Body of pancreas (tissue), 4 donors: ENCODE measurements around the gene PREX1. TPM values are rescaled to one million over a fixed set of nuclear protein-coding genes. Genes with fewer than 3 reads are reported as not detected.

Source experiments
- ATAC-seq: fragments of 150-250 bp; one replicate; pipeline ENCODE4 v1.9.1; 2016
- DNase-seq, 4 donors: peaks; one replicate each; pipeline ENCODE4 v3.0.0-alpha.2; 2019
- H3K27ac ChIP-seq, 4 donors: fragments of 200-600 bp; sonication (generic); 1 replicate in 3 of 4; 2 replicates in 1 of 4; pipeline versions ENCODE4 v1.5.1 to v1.6.1; 2016 to 2019; ENCODE audit warnings: mild to moderate bottlenecking in 1 of 4, mixed read lengths in 1 of 4, moderate library complexity in 1 of 4
- H3K27me3 ChIP-seq, 2 donors: fragments of 200-600 bp; sonication (generic); one replicate each; pipeline ENCODE4 v1.6.0; 2016; ENCODE audit warnings: mild to moderate bottlenecking in 1 of 2
- H3K36me3 ChIP-seq, 2 donors: fragments of 200-600 bp; sonication (generic); replicated peaks in 1 of 2; 2 replicates each; pipeline ENCODE4 v1.5.1; 2016; ENCODE audit warnings: low read depth in 2 of 2; ENCODE audit not compliant: insufficient read depth in 1 of 2
- H3K4me1 ChIP-seq: fragments of 200-600 bp; sonication (generic); one replicate; pipeline ENCODE4 v1.6.0; 2016
- H3K4me3 ChIP-seq, 2 donors: fragments of 200-600 bp; sonication (generic); 1 replicate in 1 of 2; 2 replicates in 1 of 2; pipeline ENCODE4 v1.5.1; 2016 to 2019
- H3K9me3 ChIP-seq, 3 donors: fragments of 200-600 bp; sonication (generic); 1 replicate in 2 of 3; 2 replicates in 1 of 3; pipeline ENCODE4 v1.5.1; 2016
- CTCF ChIP-seq, 7 experiments: fragments of 450-650 bp in 4 of 7; fragments of 200-600 bp in 3 of 7; sonication (generic) in 3 of 7; IDR thresholded peaks; one replicate each; pipeline ENCODE4 v1.5.1; 2016 to 2019; ENCODE audit warnings: antibody characterized with exemption in 7 of 7
- POLR2A ChIP-seq, 3 donors: fragments of 450-650 bp; IDR thresholded peaks; one replicate each; pipeline ENCODE4 v1.6.1; 2016; ENCODE audit warnings: antibody characterized with exemption in 3 of 3, mild to moderate bottlenecking in 2 of 3
- WGBS, 2 donors: methylation state at CpG; one replicate each; pipeline ENCODE4 v1.1.5; 2017; 5-methylcytosine and 5-hydroxymethylcytosine counted together
- intact Hi-C: fragments of 100-400 bp; cut with DNase I; formaldehyde crosslinking; loops from one replicate; pipeline ENCODE4 v1.15.1; 2023
- total RNA-seq, 2 donors: library from RNA; depleted of rRNA; stranded (reverse); fragments of >200 nt; gene quantifications; one replicate each; pipeline ENCODE4 v1.1.0, GENCODE V29; 2016

The PREX1 gene
- total RNA-seq, 2 donors from 2014 or later = 9.1 to 14.5 TPM

- ATAC-seq (no peak), DNase-seq (no peak)
- TF ChIP-seq CTCF (IDR thresholded peaks at IDR 0.05) = no peak
- no peak for TF ChIP-seq POLR2A (IDR thresholded peaks at IDR 0.05)
- Histone ChIP-seq H3K27ac (no peak overlapping the region), H3K4me3 (no peak overlapping the region), H3K9me3 (no peaks in the 10 kb centered on the region), H3K36me3 (no peaks in the 10 kb centered on the region), H3K27me3 (no peaks in the 10 kb centered on the region), H3K4me1 (no peaks in the 10 kb centered on the region)
- intact Hi-C loops = no loop called here
- 71 to 74% methylated on average over 12 of the region's 12 CpGs for WGBS, 2 donors
These were observed 95.5 kb downstream of the PREX1 start for GRCh38 chr20:48732081-48732829.

- Histone ChIP-seq H3K27me3 (no peaks in the 10 kb centered on the region), H3K36me3 (no peaks in the 10 kb centered on the region), H3K4me1 (no peaks in the 10 kb centered on the region), H3K27ac (no peak overlapping the region), H3K9me3 (no peaks in the 10 kb centered on the region), H3K4me3 (no peak overlapping the region)
- intact Hi-C loops = no loop called here
- no peak for DNase-seq
- WGBS, 2 donors = 79 to 84% methylated on average over 4 of the region's 4 CpGs
- no peak for ATAC-seq
- TF ChIP-seq CTCF (IDR thresholded peaks at IDR 0.05) (no peak), POLR2A (IDR thresholded peaks at IDR 0.05) (no peak)
These were observed 96.3 kb downstream of the PREX1 start for GRCh38 chr20:48731536-48731935.

- Histone ChIP-seq H3K4me1 (no peaks in the 10 kb centered on the region), H3K9me3 (no peaks in the 10 kb centered on the region), H3K27me3 (no peaks in the 10 kb centered on the region), H3K36me3 (no peaks in the 10 kb centered on the region), H3K27ac (no peak overlapping the region), H3K4me3 (no peak overlapping the region)
- ATAC-seq (no peak), DNase-seq (no peak)
- intact Hi-C loops = no loop called here
- TF ChIP-seq CTCF (IDR thresholded peaks at IDR 0.05) = no peak
- TF ChIP-seq POLR2A (IDR thresholded peaks at IDR 0.05) = no peak
- 94% methylated on average over 3 of the region's 3 CpGs for WGBS, 2 donors
These were observed 96.8 kb downstream of the PREX1 start for GRCh38 chr20:48730977-48731376.

GRCh38 chr20:48729538-48729937 lies 98.3 kb downstream of the PREX1 start:
- intact Hi-C loops = no loop called here
- TF ChIP-seq CTCF (IDR thresholded peaks at IDR 0.05) = no peak
- TF ChIP-seq POLR2A (IDR thresholded peaks at IDR 0.05) = no peak

More at GRCh38 chr20:48729538-48729937, 98.3 kb downstream of the PREX1 start:
- DNase-seq = no peak
- Histone ChIP-seq H3K4me1 (no peaks in the 10 kb centered on the region), H3K36me3 (no peaks in the 10 kb centered on the region), H3K27me3 (no peaks in the 10 kb centered on the region), H3K9me3 (no peaks in the 10 kb centered on the region), H3K27ac (no peak overlapping the region), H3K4me3 (no peak overlapping the region)
- 83 to 87% methylated on average over 6 of the region's 6 CpGs for WGBS, 2 donors
- no peak for ATAC-seq
